A673 (cell line): ENCODE results near the gene NECTIN3. TPM values are rescaled to one million over a fixed set of nuclear protein-coding genes. Genes with fewer than 3 reads are reported as not detected.

Experiments
- BruUV-seq: library from RNA; stranded (reverse); fragments of 400-500 nt; replicated peaks from 2 replicates; lab custom pipeline; 2021; lab: Mats Ljungman, UMichigan
- CTCF ChIA-PET: fragments of 300-600 bp; sonication (Branson Sonifier 250); formaldehyde crosslinking; loops from one replicate; lab custom pipeline; 2022; ENCODE audit warnings: antibody characterized with exemption; lab: Charles Lee
- POLR2A ChIA-PET: fragments of 300-600 bp; sonication (Branson Sonifier 250); formaldehyde crosslinking; loops from one replicate; lab custom pipeline; 2022; ENCODE audit warnings: antibody characterized with exemption; ENCODE audit not compliant: low non-redundant PET; lab: Charles Lee
- DNase-seq: peaks from one replicate; pipeline ENCODE4 v3.0.0-alpha.2; 2015; ENCODE audit warnings: low spot score
- H3K27ac ChIP-seq: fragments of 200-600 bp; sonication (generic); 2 replicates; pipeline ENCODE4 v1.5.1; 2016; ENCODE audit warnings: mixed run types, low read depth, mild to moderate bottlenecking, mixed read lengths, antibody characterized with exemption, low read length; ENCODE audit not compliant: poor library complexity, severe bottlenecking
- H3K27me3 ChIP-seq: fragments of 200-600 bp; sonication (generic); replicated peaks from 2 replicates; pipeline ENCODE4 v1.6.1; 2017; ENCODE audit warnings: mixed run types, low read depth, mild to moderate bottlenecking, mixed read lengths, antibody characterized with exemption, low read length; ENCODE audit not compliant: insufficient read depth, poor library complexity
- H3K36me3 ChIP-seq: fragments of 200-600 bp; sonication (generic); 2 replicates; pipeline ENCODE4 v1.6.1; 2016; ENCODE audit warnings: mixed run types, mild to moderate bottlenecking, mixed read lengths, antibody characterized with exemption, low read length; ENCODE audit not compliant: insufficient read depth, poor library complexity, severe bottlenecking
- H3K4me1 ChIP-seq: fragments of 200-600 bp; sonication (generic); 2 replicates; pipeline ENCODE4 v1.6.1; 2017; ENCODE audit warnings: mixed run types, mild to moderate bottlenecking, mixed read lengths, antibody characterized with exemption, low read length; ENCODE audit not compliant: insufficient read depth, poor library complexity, severe bottlenecking
- H3K4me3 ChIP-seq: fragments of 200-600 bp; sonication (generic); 2 replicates; pipeline ENCODE4 v1.5.1; 2016; ENCODE audit warnings: low read depth, mixed run types, mild to moderate bottlenecking, mixed read lengths, low read length; ENCODE audit not compliant: poor library complexity, severe bottlenecking
- H3K9me3 ChIP-seq: fragments of 200-600 bp; sonication (generic); 2 replicates; pipeline ENCODE4 v1.6.1; 2016; ENCODE audit warnings: mixed run types, low read depth, mild to moderate bottlenecking, mixed read lengths, antibody characterized with exemption, low read length; ENCODE audit not compliant: poor library complexity, severe bottlenecking
- CTCF ChIP-seq: fragments of 300-800, 200-600 bp; sonication (generic); conservative IDR thresholded peaks from 2 replicates; pipeline ENCODE4 v1.5.1; 2017; ENCODE audit warnings: low read depth, mild to moderate bottlenecking, antibody characterized with exemption, low read length, moderate library complexity, mixed read lengths
- EZH2 ChIP-seq: fragments of 200-600 bp; sonication (generic); IDR thresholded peaks from 2 replicates; pipeline ENCODE4 v1.6.1; 2017; ENCODE audit warnings: borderline replicate concordance, low read depth, mild to moderate bottlenecking, mixed read lengths, antibody characterized with exemption, low read length; ENCODE audit not compliant: poor library complexity, severe bottlenecking
- intact Hi-C: fragments of 100-400 bp; cut with micrococcal nuclease; formaldehyde crosslinking; loops from one replicate; pipeline ENCODE4 v1.10.0; 2022; ENCODE audit not compliant: unreplicated experiment
- total RNA-seq: library from RNA; stranded (reverse); gene quantifications from 2 replicates; pipeline ENCODE4 v1.2.3, GENCODE V29; 2021

The NECTIN3 gene
- total RNA-seq, 1 experiment from 2014 or later = 9.4 TPM

- DNase-seq = no peak
- BruUV-seq = no TSS peak
- Histone ChIP-seq H3K9me3 (no peaks in the 10 kb centered on the region), H3K36me3 (no peaks in the 10 kb centered on the region), H3K4me3 (no peak overlapping the region), H3K27me3 (no peaks in the 10 kb centered on the region), H3K4me1 (peaks cover 13% of the 10 kb centered on the region), H3K27ac (no peak overlapping the region)
- TF ChIP-seq EZH2 = no peak
- TF ChIP-seq CTCF = no peak
- ChIA-PET POLR2A (no interaction called here), CTCF (no interaction called here)
- intact Hi-C loops = loop anchor here (5.0 to 10.0 kb wide), 2 partner anchors 252 to 450 kb away; no protein-coding TSS in a partner anchor
Measured at GRCh38 chr3:111084911-111085310, 13.3 kb downstream of the NECTIN3 start.

- H3K4me1 ChIP-seq = no peaks in the 10 kb centered on the region
- DNase-seq = no peak
- TF ChIP-seq EZH2 (no peak), CTCF (no peak)
- ChIA-PET POLR2A (no interaction called here), CTCF (no interaction called here)
- BruUV-seq = no TSS peak
- no peaks in the 10 kb centered on the region for H3K27me3 ChIP-seq
- H3K9me3 ChIP-seq = no peaks in the 10 kb centered on the region
- intact Hi-C loops = loop anchor here (10.0 kb wide), 1 partner anchor 447 kb away; no protein-coding TSS in a partner anchor
- H3K27ac ChIP-seq = no peak overlapping the region
- no peaks in the 10 kb centered on the region for H3K36me3 ChIP-seq
- no peak overlapping the region for H3K4me3 ChIP-seq
Measured at GRCh38 chr3:111087924-111088469, 16.4 kb downstream of the NECTIN3 start.

DNA sequence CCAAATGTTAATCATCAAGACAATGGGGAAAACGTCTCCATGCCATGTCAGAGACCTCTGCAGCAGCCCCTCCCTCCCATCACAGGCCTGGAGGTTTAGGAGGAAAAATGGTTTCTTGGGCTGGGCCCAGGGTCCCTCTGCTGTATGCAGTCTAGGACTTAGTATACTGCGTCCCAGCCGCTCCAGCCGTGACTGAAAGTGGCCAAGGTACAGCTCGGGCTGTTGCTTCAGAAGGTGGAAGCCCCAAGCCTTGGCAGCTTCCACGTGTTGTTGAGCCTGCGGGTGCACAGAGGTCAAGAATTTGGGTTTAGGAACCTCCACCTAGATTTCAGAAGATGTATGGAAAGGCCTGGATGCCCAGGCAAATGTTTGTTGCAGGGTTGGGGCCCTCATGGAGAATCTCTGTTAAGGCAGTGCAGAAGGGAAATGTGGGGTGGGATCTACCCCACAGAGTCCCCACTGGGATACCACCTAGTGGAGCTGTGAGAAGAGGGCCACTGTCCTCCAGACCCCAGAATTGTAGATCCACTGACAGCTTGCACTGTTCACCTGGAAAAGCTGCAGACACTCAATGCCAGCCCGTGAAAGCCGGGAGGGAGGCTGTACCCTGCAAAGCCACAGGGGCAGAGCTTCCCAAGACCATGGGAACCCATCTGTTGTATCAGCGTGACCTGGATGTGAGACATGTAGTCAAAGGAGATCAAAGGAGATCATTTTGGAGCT is 25.0 kb downstream of the NECTIN3 start:
- DNase-seq = no peak
- CTCF ChIA-PET = no interaction called here
- no peaks in the 10 kb centered on the region for H3K36me3 ChIP-seq
- no peaks in the 10 kb centered on the region for H3K9me3 ChIP-seq
- no peaks in the 10 kb centered on the region for H3K27me3 ChIP-seq
- no peak overlapping the region for H3K4me3 ChIP-seq
- TF ChIP-seq CTCF (no peak), EZH2 (no peak)
- intact Hi-C loops = no loop called here
- H3K27ac ChIP-seq = no peak overlapping the region
- peaks cover 4% of the 10 kb centered on the region for H3K4me1 ChIP-seq
- POLR2A ChIA-PET = no interaction called here
- BruUV-seq = no TSS peak
